Activated CD4-positive, alpha-beta T cell treated with anti-CD3 and anti-CD28 coated beads, Interleukin-2, amount 10 ng/mL, durations not matched to agents 7 days and 5 days (primary cell): ENCODE results near the gene ZNF70. TPM values are rescaled to one million over a fixed set of nuclear protein-coding genes. Genes with fewer than 3 reads are reported as not detected.

Source experiments
- CTCF ChIA-PET: fragments of 350-600 bp; sonication (Branson Sonifier 250); formaldehyde crosslinking; loops from one replicate; lab custom pipeline; 2021; ENCODE audit warnings: antibody characterized with exemption; lab: Charles Lee
- POLR2A ChIA-PET: fragments of 350-600 bp; sonication (Branson Sonifier 250); formaldehyde crosslinking; loops from one replicate; lab custom pipeline; 2021; ENCODE audit warnings: antibody characterized with exemption; lab: Charles Lee
- DNase-seq: peaks from one replicate; pipeline ENCODE4 v3.0.0-alpha.2; 2020
- H3K27ac Mint-ChIP-seq: one replicate; pipeline ENCODE4 v1.8.0; 2021; ENCODE audit warnings: mild to moderate bottlenecking, moderate library complexity, mixed read lengths
- H3K27me3 Mint-ChIP-seq: one replicate; pipeline ENCODE4 v1.8.0; 2021; ENCODE audit warnings: mixed read lengths
- H3K36me3 Mint-ChIP-seq: one replicate; pipeline ENCODE4 v1.8.0; 2021; ENCODE audit warnings: low read depth, mixed read lengths
- H3K4me1 Mint-ChIP-seq: one replicate; pipeline ENCODE4 v1.8.0; 2021; ENCODE audit warnings: mixed read lengths
- H3K4me3 Mint-ChIP-seq: one replicate; pipeline ENCODE4 v1.8.0; 2021; ENCODE audit warnings: mild to moderate bottlenecking, moderate library complexity, mixed read lengths
- H3K9me3 Mint-ChIP-seq: one replicate; pipeline ENCODE4 v1.8.0; 2021; ENCODE audit warnings: mixed read lengths
- total RNA-seq, 2 experiments: library from RNA; stranded (reverse); gene quantifications; one replicate each; pipeline ENCODE4 v1.2.3, GENCODE V29; 2021

ZNF70 gene
- total RNA-seq, 2 experiments from 2014 or later: 1.9 to 2.0 TPM

DNA sequence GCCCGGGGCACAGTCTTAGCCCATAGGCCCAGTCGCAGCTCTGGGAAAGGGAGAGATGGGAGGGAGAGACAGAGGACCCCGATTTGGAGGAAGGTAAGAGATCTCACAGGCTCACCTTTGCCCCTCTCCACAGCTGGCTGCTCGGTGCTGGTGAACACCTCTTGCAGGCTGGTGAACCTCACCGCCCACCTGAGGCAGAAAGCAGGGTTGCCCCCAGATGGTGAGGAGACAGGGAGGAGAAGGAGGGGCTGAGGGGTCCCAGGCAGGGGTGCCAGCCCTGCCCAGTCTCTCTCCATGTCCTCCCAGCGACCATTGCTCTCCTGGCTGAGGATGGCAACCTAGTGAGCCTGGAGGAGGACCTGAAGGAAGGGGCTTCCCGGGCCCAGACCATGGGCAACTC lies 13.0 kb upstream of the ZNF70 start:
- peaks cover 41% of the 10 kb centered on the region for H3K4me1 Mint-ChIP-seq
- peaks cover 2% of the 10 kb centered on the region for H3K36me3 Mint-ChIP-seq
- no peaks in the 10 kb centered on the region for H3K9me3 Mint-ChIP-seq
- CTCF ChIA-PET: interaction anchor here (0.7 to 4.9 kb wide), 3 partner anchors 11 to 86 kb away, joined by 3 to 20 read pairs (median 8); partner anchors contain the start of gene ZNF70
- POLR2A ChIA-PET: no interaction called here
- H3K4me3 Mint-ChIP-seq: peak overlapping the region; percentile 51
- peak overlapping the region; percentile 82 for H3K27ac Mint-ChIP-seq
- H3K27me3 Mint-ChIP-seq: no peaks in the 10 kb centered on the region
- no peak for DNase-seq

DNA sequence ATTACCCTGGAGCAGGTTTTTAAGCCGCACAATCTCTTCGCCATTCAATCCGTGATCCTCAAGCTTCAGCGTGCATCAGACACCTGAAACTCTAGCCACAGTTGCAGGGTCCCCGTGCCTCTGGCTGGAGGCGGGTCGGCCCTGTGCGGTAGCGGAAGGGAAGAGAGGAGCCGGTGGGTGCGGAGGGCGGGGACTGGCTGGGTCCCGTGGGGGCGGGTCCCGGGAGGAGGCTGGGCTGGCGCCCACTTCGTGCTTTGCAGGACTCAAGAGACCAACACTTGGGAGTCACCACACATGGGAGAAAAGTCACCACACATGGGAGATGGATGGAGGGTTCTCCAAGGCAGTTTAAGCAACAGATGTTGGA lies 12.7 kb upstream of the ZNF70 start:
- CTCF ChIA-PET: interaction anchor here (0.5 to 4.9 kb wide), 4 partner anchors 11 to 115 kb away, joined by 3 to 20 read pairs (median 6); partner anchors contain the start of gene ZNF70
- H3K36me3 Mint-ChIP-seq: peaks cover 2% of the 10 kb centered on the region
- peak overlapping the region; percentile 82 for H3K27ac Mint-ChIP-seq
- H3K27me3 Mint-ChIP-seq: no peaks in the 10 kb centered on the region
- H3K9me3 Mint-ChIP-seq: no peaks in the 10 kb centered on the region
- peak; percentile 43 for DNase-seq
- peaks cover 40% of the 10 kb centered on the region for H3K4me1 Mint-ChIP-seq
- peak overlapping the region; percentile 51 for H3K4me3 Mint-ChIP-seq
- POLR2A ChIA-PET: no interaction called here

DNA sequence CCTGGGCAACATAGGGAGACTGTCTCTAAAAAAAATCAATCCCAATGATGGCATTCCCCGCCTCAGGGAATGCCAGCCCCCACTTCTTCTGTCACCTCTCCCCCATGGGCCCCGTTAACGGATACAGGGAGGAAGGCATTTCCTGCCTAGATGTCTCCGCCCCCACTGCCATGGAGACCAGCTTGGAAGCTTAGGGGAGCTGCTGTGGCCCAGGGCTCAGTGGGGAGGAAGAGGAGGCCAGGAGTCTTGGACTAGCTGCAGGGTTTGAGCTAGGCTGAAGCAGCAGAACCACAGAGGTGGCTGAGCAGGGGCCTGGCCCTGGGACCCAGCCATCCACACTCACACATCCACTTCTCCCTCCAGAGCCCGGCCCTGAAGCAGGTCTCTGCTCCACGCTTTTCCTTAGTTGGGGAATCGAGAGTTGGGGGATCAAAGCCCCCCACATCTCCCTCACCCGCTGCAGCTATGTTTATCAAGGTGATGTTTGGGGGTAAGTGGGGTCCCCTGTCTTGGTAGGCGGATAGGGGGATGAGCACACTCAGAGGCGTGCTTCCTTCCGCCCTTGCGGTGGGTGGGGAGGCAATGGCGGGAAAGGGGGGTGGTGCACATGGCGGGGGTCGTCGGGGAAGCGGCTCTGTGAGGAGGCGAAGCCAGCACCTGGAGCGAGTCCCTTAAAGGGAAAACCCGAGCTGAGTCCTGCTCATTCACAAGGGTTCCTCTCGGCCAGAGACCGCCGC lies 12.1 kb upstream of the ZNF70 start, which contains the start of gene C22orf15:
Gene C22orf15 (plus strand): TSS at position 149 of the 737 bp plus-strand sequence. CDS start 317 bp downstream, at position 466.
- peaks cover 40% of the 10 kb centered on the region for H3K4me1 Mint-ChIP-seq
- H3K36me3 Mint-ChIP-seq: peaks cover 2% of the 10 kb centered on the region
- H3K4me3 Mint-ChIP-seq: peak within 1 kb of the TSS; percentile 51
- peak within 1 kb of the TSS; percentile 82 for H3K27ac Mint-ChIP-seq
- H3K9me3 Mint-ChIP-seq: no peaks in the 10 kb centered on the region
- ChIA-PET POLR2A (no interaction called here), CTCF (interaction anchor here (0.5 to 4.9 kb wide), 6 partner anchors 12 to 1632 kb away, joined by 3 to 20 read pairs (median 4); partner anchors contain the start of gene ZNF70)
- DNase-seq: no peak
- no peaks in the 10 kb centered on the region for H3K27me3 Mint-ChIP-seq

DNA sequence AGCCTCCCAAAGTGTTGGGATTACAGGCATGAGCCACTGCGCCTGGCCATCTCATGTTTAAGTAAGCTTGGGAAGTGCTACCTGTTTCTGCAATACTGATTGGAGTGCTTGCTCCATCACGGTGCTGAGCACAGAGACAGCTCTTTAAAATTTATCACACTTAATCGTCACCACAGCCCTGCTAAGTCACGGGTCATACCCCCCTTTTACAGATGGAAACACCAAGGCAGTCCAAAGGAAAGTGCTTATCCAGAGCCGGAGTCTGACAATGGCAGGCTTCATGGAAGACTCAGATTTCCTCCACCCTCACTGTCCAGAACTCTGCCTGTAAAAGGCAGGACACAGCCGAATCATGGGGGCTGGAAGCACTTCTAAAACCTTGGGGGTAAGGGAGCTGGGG lies 9.1 kb upstream of the ZNF70 start:
- Mint-ChIP-seq H3K9me3 (no peaks in the 10 kb centered on the region), H3K4me3 (no peak overlapping the region), H3K27me3 (no peaks in the 10 kb centered on the region), H3K4me1 (peaks cover 25% of the 10 kb centered on the region), H3K36me3 (no peaks in the 10 kb centered on the region), H3K27ac (no peak overlapping the region)
- CTCF ChIA-PET: interaction anchor here (1.0 to 1.6 kb wide), 3 partner anchors 11 to 19 kb away, joined by 3 to 4 read pairs (median 4); no protein-coding TSS in a partner anchor
- POLR2A ChIA-PET: no interaction called here
- DNase-seq: no peak

DNA sequence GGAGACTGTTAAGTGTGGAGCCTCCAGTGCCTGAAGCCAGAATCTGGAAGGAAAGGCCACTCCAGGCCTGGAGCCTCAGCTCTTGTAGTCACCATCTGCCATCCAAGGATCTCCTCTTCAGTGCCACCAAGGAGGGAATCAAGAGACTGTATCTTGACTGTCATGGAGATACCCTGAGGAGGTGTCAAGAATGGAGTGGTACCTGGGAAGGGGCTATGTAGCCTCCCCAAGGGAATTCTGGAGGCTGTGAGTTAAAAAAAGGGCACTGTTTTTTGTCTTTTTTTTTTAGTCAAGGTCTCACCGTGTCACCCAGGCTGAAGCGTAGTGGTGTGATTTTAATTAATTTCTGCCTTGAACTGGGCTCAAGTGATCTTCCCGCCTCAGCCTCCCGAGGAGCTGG lies 8.7 kb upstream of the ZNF70 start:
- DNase-seq: no peak
- Mint-ChIP-seq H3K9me3 (no peaks in the 10 kb centered on the region), H3K4me3 (no peak overlapping the region), H3K4me1 (peaks cover 23% of the 10 kb centered on the region), H3K27ac (no peak overlapping the region), H3K27me3 (no peaks in the 10 kb centered on the region), H3K36me3 (no peaks in the 10 kb centered on the region)
- ChIA-PET CTCF (interaction anchor here (1.0 to 1.6 kb wide), 3 partner anchors 12 to 19 kb away, joined by 3 to 4 read pairs (median 4); no protein-coding TSS in a partner anchor), POLR2A (no interaction called here)

DNA sequence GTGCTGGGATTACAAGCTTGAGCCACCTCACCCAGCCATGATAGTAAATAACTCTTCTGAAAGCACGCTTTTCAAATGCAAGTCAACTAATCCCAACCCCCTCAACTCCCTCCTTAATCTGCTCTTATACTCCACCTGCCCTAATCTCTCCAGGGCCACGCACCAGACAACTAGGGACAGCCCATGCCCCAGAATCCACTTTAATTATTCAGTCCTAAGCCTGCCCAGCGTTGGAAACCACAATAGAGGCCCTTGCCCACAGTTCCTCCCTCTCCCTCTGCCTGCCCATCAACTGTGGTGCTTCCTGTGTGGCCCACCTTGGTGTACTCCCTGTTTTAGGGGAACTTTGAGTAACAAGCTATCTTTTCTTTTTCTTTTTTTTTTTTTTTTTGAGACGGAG lies 6.0 kb upstream of the ZNF70 start:
- Mint-ChIP-seq H3K27ac (no peak overlapping the region), H3K36me3 (no peaks in the 10 kb centered on the region)

DNA sequence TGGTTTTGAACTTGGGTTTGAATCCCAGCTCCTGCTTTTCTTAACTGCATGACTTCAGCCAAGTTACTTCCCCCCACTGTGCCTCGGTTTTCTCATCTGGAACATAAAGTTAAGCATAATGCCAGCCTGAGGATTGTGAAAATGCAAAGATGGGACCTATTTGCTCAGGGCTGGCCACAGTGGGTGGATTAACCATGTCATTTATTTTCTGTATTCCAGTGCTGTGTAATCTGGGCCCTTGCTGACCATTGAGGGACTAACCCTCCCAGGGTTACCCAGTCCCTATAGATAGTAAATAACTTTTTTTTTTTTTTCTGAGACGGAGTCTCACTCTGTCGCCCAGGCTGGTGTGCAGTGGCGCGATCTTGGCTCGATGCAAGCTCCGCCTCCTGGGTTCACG lies 4.8 kb upstream of the ZNF70 start:
- CTCF ChIA-PET: no interaction called here
- H3K4me3 Mint-ChIP-seq: no peak overlapping the region
- H3K27ac Mint-ChIP-seq: no peak overlapping the region
- H3K4me1 Mint-ChIP-seq: peaks cover 7% of the 10 kb centered on the region
- POLR2A ChIA-PET: no interaction called here
- H3K36me3 Mint-ChIP-seq: no peaks in the 10 kb centered on the region
- no peak for DNase-seq
- H3K9me3 Mint-ChIP-seq: no peaks in the 10 kb centered on the region
- no peaks in the 10 kb centered on the region for H3K27me3 Mint-ChIP-seq

More for the DNA sequence above, 6.0 kb upstream of the ZNF70 start:
- no peak for DNase-seq
- no peaks in the 10 kb centered on the region for H3K27me3 Mint-ChIP-seq
- H3K9me3 Mint-ChIP-seq: no peaks in the 10 kb centered on the region
- ChIA-PET CTCF (interaction anchor here (0.7 kb wide), 1 partner anchor 258 kb away, joined by 3 read pairs; no protein-coding TSS in a partner anchor), POLR2A (no interaction called here)
- H3K4me3 Mint-ChIP-seq: no peak overlapping the region
- H3K4me1 Mint-ChIP-seq: peaks cover 5% of the 10 kb centered on the region

DNA sequence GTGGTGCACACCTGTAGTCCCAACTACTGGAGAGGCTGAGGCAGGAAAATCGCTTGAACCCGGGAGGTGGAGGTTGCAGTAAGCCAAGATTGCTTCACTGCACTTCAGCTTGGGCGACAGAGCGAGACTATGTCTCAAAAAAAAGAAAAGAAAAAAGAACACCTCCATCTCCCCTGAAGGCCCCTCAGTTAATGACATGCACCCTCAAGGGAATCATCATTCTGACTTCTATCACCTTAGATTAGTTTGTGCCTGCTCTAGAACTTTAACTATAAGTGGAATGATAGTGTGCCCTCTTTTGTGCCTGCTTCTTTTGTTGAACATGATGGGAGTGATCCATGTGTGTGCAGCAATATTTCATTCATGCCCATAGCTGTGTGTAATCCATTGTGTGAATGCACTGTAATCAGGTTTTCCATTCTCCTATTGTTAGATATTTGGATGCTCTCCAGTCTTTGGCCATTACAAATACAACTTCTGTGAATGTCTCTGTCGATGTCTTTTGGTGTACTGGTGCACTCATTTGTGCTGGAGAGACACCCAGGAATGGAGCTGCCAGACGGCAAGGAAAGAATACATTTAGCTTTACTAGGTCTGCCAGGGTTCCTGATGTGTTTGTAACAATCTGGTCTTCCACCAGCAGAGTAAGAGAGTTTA lies 4.2 kb upstream of the ZNF70 start:
- ChIA-PET POLR2A (no interaction called here), CTCF (interaction anchor here (1.2 kb wide), 1 partner anchor 94 kb away, joined by 3 read pairs; no protein-coding TSS in a partner anchor)
- Mint-ChIP-seq H3K27ac (no peak overlapping the region), H3K27me3 (no peaks in the 10 kb centered on the region), H3K4me1 (peaks cover 13% of the 10 kb centered on the region), H3K9me3 (no peaks in the 10 kb centered on the region), H3K36me3 (no peaks in the 10 kb centered on the region), H3K4me3 (no peak overlapping the region)
- no peak for DNase-seq

DNA sequence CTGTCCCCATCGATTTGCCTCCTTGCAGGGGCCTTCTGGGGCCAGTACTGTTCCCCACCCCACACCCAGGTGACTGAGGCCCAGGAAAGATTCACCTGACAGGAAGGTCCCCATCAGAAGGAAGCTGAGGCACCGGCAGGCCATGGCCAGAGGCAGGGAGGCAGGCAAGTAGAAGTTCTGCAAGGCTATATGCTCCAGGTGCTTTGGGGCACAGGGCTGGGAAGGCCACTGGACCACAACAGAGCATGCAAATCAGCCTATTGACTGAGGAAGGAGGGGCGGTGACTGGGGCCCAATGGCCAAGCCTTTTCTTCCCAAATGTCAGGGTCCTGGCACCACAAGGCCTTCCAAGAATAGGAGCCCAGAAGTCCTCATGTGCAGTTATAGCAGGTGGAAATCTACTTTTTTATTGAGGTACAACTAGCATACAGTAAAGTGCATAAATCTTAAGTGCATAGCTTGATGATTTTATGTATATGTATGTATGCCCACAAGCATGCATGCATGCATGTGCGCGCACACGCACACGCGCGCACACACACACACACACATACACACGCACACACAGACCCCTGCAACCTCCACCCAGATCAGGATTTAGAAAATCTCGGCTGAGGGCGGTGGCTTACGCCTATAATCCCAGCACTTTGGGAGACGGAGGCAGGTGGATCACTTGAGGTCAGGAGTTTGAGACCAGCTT lies 3.5 kb upstream of the ZNF70 start, which contains the start of gene VPREB3:
Gene VPREB3 (minus strand): TSS at position 206 of the 700 bp plus-strand sequence. CDS start 62 bp downstream, at position 144.
- peaks cover 19% of the 10 kb centered on the region for H3K4me1 Mint-ChIP-seq
- H3K27me3 Mint-ChIP-seq: no peaks in the 10 kb centered on the region
- no peaks in the 10 kb centered on the region for H3K9me3 Mint-ChIP-seq
- H3K27ac Mint-ChIP-seq: no peak within 1 kb of the TSS
- H3K4me3 Mint-ChIP-seq: peak within 1 kb of the TSS; percentile 7
- no peak for DNase-seq
- no peaks in the 10 kb centered on the region for H3K36me3 Mint-ChIP-seq
- POLR2A ChIA-PET: no interaction called here
- CTCF ChIA-PET: interaction anchor here (1.2 kb wide), 1 partner anchor 95 kb away, joined by 3 read pairs; no protein-coding TSS in a partner anchor

DNA sequence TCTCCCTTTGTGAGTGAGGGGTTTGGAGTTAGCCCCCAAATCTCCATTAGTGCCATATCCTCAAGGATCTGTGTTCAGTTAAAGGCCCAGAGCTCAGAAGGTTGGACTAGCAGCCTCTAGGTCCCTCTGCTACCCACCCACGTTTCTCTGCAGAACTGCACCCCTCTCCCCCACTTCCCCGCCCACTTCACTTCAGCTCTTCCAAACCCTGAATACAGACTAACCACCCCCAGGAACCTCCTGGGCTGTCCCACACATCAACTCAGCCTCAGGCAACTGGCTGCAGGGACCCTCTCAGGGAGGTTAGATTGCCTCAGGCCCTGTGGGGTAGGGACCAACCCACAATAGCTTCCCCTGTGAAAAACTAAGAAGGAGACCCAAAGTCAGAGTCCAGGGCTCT lies 2.5 kb upstream of the ZNF70 start:
- Mint-ChIP-seq H3K27ac (no peak overlapping the region), H3K36me3 (no peaks in the 10 kb centered on the region), H3K9me3 (no peaks in the 10 kb centered on the region), H3K27me3 (no peaks in the 10 kb centered on the region), H3K4me1 (peaks cover 19% of the 10 kb centered on the region), H3K4me3 (peak overlapping the region; percentile 7)
- ChIA-PET CTCF (no interaction called here), POLR2A (no interaction called here)
- DNase-seq: no peak

DNA sequence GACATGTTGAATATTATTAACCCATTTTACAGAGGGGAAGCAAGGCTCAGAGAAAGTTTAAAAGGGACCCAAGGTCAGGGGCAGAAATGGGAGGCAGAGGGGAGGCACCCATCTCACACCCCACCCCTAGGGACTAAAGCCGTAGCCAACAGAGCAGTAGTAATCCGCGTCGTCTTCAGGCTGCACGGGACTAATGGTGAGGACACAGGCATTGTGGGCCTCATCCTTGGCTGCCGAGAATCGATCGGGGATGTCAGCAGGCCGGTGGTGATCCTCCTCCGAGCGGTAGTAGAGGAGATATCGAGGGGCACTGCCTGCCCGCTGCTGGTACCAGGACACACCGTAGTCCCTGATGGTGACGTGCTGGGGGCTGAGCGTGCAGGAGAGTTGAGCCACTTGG lies 1.8 kb upstream of the ZNF70 start:
- ChIA-PET POLR2A (no interaction called here), CTCF (interaction anchor here (0.6 kb wide), 1 partner anchor 21 kb away, joined by 5 read pairs; no protein-coding TSS in a partner anchor)
- H3K27me3 Mint-ChIP-seq: no peaks in the 10 kb centered on the region
- H3K4me1 Mint-ChIP-seq: peaks cover 19% of the 10 kb centered on the region
- peak overlapping the region; percentile 72 for H3K27ac Mint-ChIP-seq
- no peak for DNase-seq
- H3K9me3 Mint-ChIP-seq: no peaks in the 10 kb centered on the region
- peak overlapping the region; percentile 66 for H3K4me3 Mint-ChIP-seq
- no peaks in the 10 kb centered on the region for H3K36me3 Mint-ChIP-seq

DNA sequence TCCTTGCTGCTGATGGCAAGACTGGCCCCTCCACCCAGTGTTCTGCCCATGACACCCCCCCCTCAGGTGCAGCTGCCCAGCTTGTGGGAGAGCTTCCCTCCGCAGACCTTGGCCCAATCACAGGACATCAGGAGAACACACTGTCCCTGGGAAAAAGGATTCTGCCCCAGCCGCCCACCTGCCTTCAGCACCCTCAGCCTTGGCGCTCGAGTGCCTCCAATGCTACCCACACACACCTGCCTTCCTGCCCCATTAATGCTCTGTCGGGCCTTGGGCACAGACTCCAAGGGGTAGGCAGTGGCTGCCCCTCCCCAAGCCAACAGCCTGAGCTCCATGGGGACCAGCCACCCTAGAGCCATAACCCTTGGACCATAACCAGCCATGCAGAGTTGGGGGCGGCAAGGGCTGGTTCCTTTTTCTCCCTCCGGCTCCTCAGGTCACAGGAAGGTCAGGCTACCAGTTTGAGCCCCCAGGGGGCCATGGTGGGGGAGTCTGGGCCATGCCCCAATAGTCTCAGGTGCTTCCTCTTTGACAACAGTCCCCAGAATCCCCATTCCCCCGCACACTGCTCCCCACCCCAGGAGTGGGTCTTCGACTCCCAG lies 1.3 kb upstream of the ZNF70 start:
- CTCF ChIA-PET: interaction anchor here (0.6 to 3.5 kb wide), 3 partner anchors 13 to 233 kb away, joined by 5 to 20 read pairs (median 5); partner anchors contain the start of gene CHCHD10
- Mint-ChIP-seq H3K4me1 (peaks cover 19% of the 10 kb centered on the region), H3K4me3 (peak overlapping the region; percentile 66), H3K9me3 (no peaks in the 10 kb centered on the region), H3K27me3 (no peaks in the 10 kb centered on the region), H3K27ac (peak overlapping the region; percentile 72), H3K36me3 (no peaks in the 10 kb centered on the region)
- POLR2A ChIA-PET: no interaction called here
- DNase-seq: no peak
